Prostate gland (tissue), 2 donors: ENCODE data around the gene CT45A5.
"Not testable (repeated sequence)": the region's sequence is repeated elsewhere in the genome, so short reads cannot be mapped to it uniquely, and the experiment has no call there.

Source experiments
- CTCF ChIP-seq, 4 experiments: fragments of 200-600 bp in 2 of 4; fragments of 450-650 bp in 2 of 4; sonication (generic) in 2 of 4; IDR thresholded peaks; 1 replicate in 3 of 4; 2 replicates in 1 of 4; pipeline ENCODE4 v1.5.1; 2016 to 2019; ENCODE audit warnings: antibody characterized with exemption in 4 of 4, mild to moderate bottlenecking in 2 of 4, moderate library complexity in 2 of 4
- POLR2A ChIP-seq: fragments of 450-650 bp; IDR thresholded peaks from one replicate; pipeline ENCODE4 v1.6.1; 2016; ENCODE audit warnings: antibody characterized with exemption, mild to moderate bottlenecking

GRCh38 chrX:135819912-135820311, 34.6 kb upstream of the CT45A5 start, which contains the start of gene CT45A2:
- TF ChIP-seq CTCF (IDR thresholded peaks at IDR 0.05); POLR2A: not testable (repeated sequence)
